Vagina (tissue), 2 donors: ENCODE measurements around the gene TMPRSS15. TPM values are rescaled to one million over a fixed set of nuclear protein-coding genes. Genes with fewer than 3 reads are reported as not detected.
A peak's percentile ranks its signal among the peaks of the same experiment; 100 is the strongest.

Experiments used
- DNase-seq, 2 donors: peaks; one replicate each; pipeline ENCODE4 v3.0.0-alpha.2; 2017; ENCODE audit errors: extremely low spot score in 2 of 2
- H3K27ac ChIP-seq: fragments of 200-600 bp; sonication (generic); one replicate; pipeline ENCODE4 v1.5.1; 2019
- H3K27me3 ChIP-seq: fragments of 200-600 bp; sonication (generic); one replicate; pipeline ENCODE4 v1.5.1; 2019
- H3K36me3 ChIP-seq, 2 donors: fragments of 200-600 bp; sonication (generic); one replicate each; pipeline ENCODE4 v1.5.1; 2017 to 2019
- H3K4me1 ChIP-seq: fragments of 200-600 bp; sonication (generic); one replicate; pipeline ENCODE4 v1.5.1; 2019
- H3K4me3 ChIP-seq, 2 donors: fragments of 200-600 bp; sonication (generic); 1 replicate in 1 of 2; 2 replicates in 1 of 2; pipeline ENCODE4 v1.5.1; 2016 to 2019
- H3K9me3 ChIP-seq: fragments of 200-600 bp; sonication (generic); one replicate; pipeline ENCODE4 v1.5.1; 2019
- POLR2A ChIP-seq, 2 donors: fragments of 450-650 bp; IDR thresholded peaks; one replicate each; pipeline ENCODE4 v1.6.1; 2017; ENCODE audit warnings: antibody characterized with exemption in 2 of 2, mild to moderate bottlenecking in 2 of 2, moderate library complexity in 2 of 2
- POLR2AphosphoS5 ChIP-seq, 2 donors: sonication (generic); formaldehyde crosslinking; IDR thresholded peaks; one replicate each; pipeline ENCODE4 v1.9.0; 2017; ENCODE audit warnings: antibody characterized with exemption in 2 of 2, mild to moderate bottlenecking in 2 of 2, low read depth in 1 of 2; ENCODE audit not compliant: insufficient read depth in 1 of 2
- intact Hi-C: fragments of 100-400 bp; cut with DNase I; formaldehyde crosslinking; loops from one replicate; pipeline ENCODE4 v1.15.1; 2023
- total RNA-seq: library from RNA; depleted of rRNA; stranded (reverse); fragments of >200 nt; gene quantifications from one replicate; pipeline ENCODE4 v1.2.3, GENCODE V29; 2016
- TF ChIP-seq, protein P1 (sequence below), 3 experiments: fragments of 450-650 bp in 2 of 3; fragments of 200-600 bp in 1 of 3; sonication (generic) in 1 of 3; IDR thresholded peaks; one replicate each; pipeline ENCODE4 v1.5.1; 2017 to 2019; ENCODE audit warnings: antibody characterized with exemption in 3 of 3, mild to moderate bottlenecking in 2 of 3, moderate library complexity in 2 of 3

The TMPRSS15 gene
- total RNA-seq, 1 donor from 2014 or later = not detected

DNA sequence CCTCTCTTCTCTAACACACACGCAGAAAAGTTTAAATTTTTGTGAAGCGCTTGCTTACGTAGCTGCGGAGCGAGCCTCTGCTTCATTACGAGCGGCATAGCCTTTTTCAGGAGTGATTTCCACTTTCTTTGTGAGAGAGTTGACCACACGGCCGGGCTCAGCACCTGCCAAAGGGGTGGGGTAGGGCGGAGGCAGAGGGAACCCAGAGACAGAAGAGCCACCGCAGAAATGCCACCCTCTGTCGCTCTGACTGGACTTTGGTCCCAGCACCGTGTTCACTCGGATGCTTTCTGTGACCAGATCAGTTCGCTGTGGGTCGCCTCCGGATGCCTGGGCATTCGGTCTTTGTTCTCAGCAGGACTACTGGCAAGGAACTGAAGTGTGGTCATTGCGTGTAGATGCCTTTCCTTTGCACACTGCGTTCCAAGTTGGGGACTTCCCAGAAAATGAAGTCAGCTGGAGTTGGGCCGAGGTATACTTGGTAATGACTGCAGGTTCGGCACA is 158.1 kb downstream of the TMPRSS15 start:
- intact Hi-C loops = no loop called here
- no peaks in the 10 kb centered on the region for H3K36me3 ChIP-seq
- H3K4me1 ChIP-seq = peaks cover 17% of the 10 kb centered on the region
- TF ChIP-seq, protein P1, sequence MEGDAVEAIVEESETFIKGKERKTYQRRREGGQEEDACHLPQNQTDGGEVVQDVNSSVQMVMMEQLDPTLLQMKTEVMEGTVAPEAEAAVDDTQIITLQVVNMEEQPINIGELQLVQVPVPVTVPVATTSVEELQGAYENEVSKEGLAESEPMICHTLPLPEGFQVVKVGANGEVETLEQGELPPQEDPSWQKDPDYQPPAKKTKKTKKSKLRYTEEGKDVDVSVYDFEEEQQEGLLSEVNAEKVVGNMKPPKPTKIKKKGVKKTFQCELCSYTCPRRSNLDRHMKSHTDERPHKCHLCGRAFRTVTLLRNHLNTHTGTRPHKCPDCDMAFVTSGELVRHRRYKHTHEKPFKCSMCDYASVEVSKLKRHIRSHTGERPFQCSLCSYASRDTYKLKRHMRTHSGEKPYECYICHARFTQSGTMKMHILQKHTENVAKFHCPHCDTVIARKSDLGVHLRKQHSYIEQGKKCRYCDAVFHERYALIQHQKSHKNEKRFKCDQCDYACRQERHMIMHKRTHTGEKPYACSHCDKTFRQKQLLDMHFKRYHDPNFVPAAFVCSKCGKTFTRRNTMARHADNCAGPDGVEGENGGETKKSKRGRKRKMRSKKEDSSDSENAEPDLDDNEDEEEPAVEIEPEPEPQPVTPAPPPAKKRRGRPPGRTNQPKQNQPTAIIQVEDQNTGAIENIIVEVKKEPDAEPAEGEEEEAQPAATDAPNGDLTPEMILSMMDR (IDR thresholded peaks at IDR 0.05) = no peak
- no peak for TF ChIP-seq POLR2AphosphoS5 (IDR thresholded peaks at IDR 0.05; ENCODE audit: insufficient read depth in 1 of 2, low read depth in 1 of 2)
- no peak for TF ChIP-seq POLR2A (IDR thresholded peaks at IDR 0.05)
- no peaks in the 10 kb centered on the region for H3K27me3 ChIP-seq
- H3K9me3 ChIP-seq = no peaks in the 10 kb centered on the region
- no peak for DNase-seq
- no peak overlapping the region for H3K27ac ChIP-seq
- H3K4me3 ChIP-seq = peak overlapping the region; percentile 31 to 49

DNA sequence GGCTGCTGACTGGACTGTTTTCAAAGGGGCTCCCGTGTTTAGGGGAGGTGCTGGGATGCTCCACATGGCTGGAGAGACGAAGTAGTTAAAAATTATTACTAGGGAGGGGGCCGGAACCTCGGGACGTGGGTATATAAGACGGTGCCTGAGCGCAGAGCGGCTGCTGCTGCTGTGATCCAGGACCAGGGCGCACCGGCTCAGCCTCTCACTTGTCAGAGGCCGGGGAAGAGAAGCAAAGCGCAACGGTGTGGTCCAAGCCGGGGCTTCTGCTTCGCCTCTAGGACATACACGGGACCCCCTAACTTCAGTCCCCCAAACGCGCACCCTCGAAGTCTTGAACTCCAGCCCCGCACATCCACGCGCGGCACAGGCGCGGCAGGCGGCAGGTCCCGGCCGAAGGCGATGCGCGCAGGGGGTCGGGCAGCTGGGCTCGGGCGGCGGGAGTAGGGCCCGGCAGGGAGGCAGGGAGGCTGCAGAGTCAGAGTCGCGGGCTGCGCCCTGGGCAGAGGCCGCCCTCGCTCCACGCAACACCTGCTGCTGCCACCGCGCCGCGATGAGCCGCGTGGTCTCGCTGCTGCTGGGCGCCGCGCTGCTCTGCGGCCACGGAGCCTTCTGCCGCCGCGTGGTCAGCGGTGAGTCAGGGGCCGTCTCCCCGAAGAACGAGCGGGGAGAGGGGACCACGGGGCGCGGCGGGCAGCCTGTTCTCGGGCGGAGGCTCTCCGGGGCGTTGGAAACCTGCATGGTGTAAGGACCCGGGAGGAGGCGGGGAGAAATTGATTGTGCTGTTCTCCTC is 158.7 kb downstream of the TMPRSS15 start, which contains the start of gene CHODL:
TSS of gene CHODL (plus strand) at position 163 of the 793 bp plus-strand sequence. CDS start at position 554, 391 bp downstream.
- TF ChIP-seq, protein P1 (IDR thresholded peaks at IDR 0.05) = no peak
- H3K4me3 ChIP-seq = peak within 1 kb of the TSS; percentile 31 to 49

DNA sequence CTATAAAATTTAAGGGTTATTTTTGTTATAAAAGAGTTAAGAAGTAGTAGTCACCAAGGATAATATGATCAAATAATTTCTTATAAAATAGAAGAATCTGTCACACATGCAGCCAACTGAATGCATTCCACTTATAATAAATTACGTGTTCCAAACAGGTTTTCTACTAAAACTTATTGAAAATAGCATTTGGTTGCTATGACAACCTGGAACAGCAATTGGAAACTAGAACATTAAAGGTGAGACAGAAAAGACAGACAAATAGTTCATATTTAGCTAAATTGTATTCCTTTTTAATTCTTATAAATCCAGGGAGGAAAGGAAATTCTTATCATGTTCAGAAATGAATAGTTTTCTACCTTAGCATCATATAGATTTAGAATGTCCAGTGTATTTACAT is 168.0 kb downstream of the TMPRSS15 start:
- TF ChIP-seq POLR2AphosphoS5 (IDR thresholded peaks at IDR 0.05; ENCODE audit: insufficient read depth in 1 of 2, low read depth in 1 of 2) = no peak
- TF ChIP-seq POLR2A (IDR thresholded peaks at IDR 0.05) = no peak
- TF ChIP-seq, protein P1 (IDR thresholded peaks at IDR 0.05) = no peak
- intact Hi-C loops = no loop called here

More for the DNA sequence above, 158.7 kb downstream of the TMPRSS15 start, which contains the start of gene CHODL:
- H3K4me1 ChIP-seq = peaks cover 17% of the 10 kb centered on the region
- intact Hi-C loops = no loop called here
- no peak within 1 kb of the TSS for H3K27ac ChIP-seq
- no peaks in the 10 kb centered on the region for H3K36me3 ChIP-seq
- H3K9me3 ChIP-seq = no peaks in the 10 kb centered on the region
- no peaks in the 10 kb centered on the region for H3K27me3 ChIP-seq
- no peak for DNase-seq

DNA sequence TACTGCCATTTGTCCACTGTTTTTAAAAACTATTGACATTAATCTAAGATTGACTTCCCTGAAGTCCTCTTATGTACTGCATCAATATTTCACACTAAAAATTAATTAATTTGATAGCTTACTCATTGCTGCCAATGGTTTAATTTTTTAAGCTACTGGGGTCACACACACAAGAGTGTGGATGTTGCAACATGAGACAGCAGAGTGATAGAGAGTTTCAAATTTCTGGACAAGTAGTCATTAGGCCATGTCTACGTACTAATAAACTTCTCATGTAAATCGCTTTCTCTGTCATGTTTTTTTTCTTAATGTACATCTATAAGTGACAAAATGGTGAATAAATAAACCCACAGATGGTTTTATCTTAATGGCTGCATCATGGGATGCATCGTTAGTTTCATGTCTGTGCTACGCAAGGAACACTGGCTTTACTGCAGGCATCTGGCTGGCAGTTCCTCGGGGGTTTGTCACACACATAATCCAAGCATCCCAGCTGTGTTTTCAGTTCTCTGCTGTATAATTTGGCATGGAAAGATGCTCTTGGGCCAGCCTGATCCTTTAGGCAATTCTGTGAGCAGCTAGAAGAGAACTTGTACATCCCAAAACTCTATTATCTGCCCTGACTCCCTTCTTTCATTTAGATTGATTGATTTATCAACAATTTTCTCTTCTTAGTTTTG is 175.4 kb downstream of the TMPRSS15 start:
- Histone ChIP-seq H3K27me3 (no peaks in the 10 kb centered on the region), H3K27ac (no peak overlapping the region), H3K9me3 (no peaks in the 10 kb centered on the region), H3K4me1 (no peaks in the 10 kb centered on the region), H3K4me3 (no peak overlapping the region), H3K36me3 (no peaks in the 10 kb centered on the region)
- TF ChIP-seq POLR2A (IDR thresholded peaks at IDR 0.05) = no peak
- no peak for TF ChIP-seq POLR2AphosphoS5 (IDR thresholded peaks at IDR 0.05; ENCODE audit: insufficient read depth in 1 of 2, low read depth in 1 of 2)
- TF ChIP-seq, protein P1 (IDR thresholded peaks at IDR 0.05) = no peak
- intact Hi-C loops = no loop called here
- no peak for DNase-seq

More for the DNA sequence above, 168.0 kb downstream of the TMPRSS15 start:
- H3K27me3 ChIP-seq = no peaks in the 10 kb centered on the region
- no peaks in the 10 kb centered on the region for H3K36me3 ChIP-seq
- H3K4me3 ChIP-seq = no peak overlapping the region
- no peak overlapping the region for H3K27ac ChIP-seq
- H3K9me3 ChIP-seq = no peaks in the 10 kb centered on the region
- no peaks in the 10 kb centered on the region for H3K4me1 ChIP-seq
- no peak for DNase-seq
